NCI-H82 treated with DMSO at 0.1 percent for 48 hours (cell line): ENCODE results near the gene TEX54.
"Not testable (repeated sequence)": the region's sequence is repeated elsewhere in the genome, so short reads cannot be mapped to it uniquely, and the experiment has no call there.

Experiments
- DNase-seq: peaks from one replicate; lab custom pipeline; 2025; ENCODE audit not compliant: unreplicated experiment; lab: John Stamatoyannopoulos, UW

The TEX54 gene

GRCh38 chr11:62835336-62835735 lies 2.7 kb upstream of the TEX54 start:
- DNase-seq: no peak

DNA sequence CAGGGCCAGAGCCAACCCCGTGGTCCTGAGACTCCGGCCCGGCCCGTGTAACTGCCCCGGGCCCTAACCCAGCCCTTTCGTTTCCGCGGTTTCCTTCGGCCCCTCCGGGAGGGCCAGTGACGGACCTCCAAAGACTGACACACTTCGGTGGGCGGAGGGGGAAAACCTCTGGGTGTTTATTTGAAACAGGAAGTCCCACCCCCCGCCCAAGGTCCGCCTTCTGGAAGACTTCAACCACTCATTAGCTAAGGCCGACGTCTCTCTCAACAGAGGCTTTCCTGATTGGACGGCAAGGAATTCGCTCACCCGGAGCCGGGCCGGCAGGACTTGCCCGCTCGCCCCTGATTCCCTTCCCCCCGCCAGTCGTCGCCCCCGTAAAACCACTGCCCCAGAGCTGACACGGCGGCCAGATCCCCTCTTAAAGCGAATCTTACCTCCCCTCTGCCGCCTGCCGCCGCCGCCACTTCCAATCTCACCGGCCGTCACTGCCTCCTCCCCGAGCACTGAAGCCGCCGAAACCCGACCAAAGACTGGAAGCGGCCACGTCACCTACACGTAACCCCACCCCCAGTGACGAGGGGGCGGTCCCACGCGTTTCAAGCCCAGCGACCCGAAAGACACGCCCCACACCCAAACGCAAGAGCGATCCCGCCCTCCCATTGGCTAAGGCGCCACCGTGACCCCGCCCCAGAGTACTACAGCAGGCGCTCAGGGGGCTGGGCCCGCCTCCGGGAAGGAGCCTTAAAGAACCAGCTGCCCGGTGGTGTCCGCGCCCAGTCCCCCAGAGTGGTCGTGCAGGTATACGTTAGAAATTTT lies 913 bp downstream of the TEX54 start, which contains the start of gene STX5:
Gene STX5, minus strand, starts transcription at position 532 of the 816 bp plus-strand sequence. CDS start 808 bp downstream, outside the sequence.
- DNase-seq: peak; percentile 93

GRCh38 chr11:62830904-62831519 lies 1.6 kb downstream of the TEX54 start:
- DNase-seq: no peak

GRCh38 chr11:62828130-62828529 lies 4.5 kb downstream of the TEX54 start:
- DNase-seq: not testable (repeated sequence)

GRCh38 chr11:62823677-62824076 lies 9.0 kb downstream of the TEX54 start:
- no peak for DNase-seq

GRCh38 chr11:62817129-62817528 lies 15.5 kb downstream of the TEX54 start:
- no peak for DNase-seq

DNA sequence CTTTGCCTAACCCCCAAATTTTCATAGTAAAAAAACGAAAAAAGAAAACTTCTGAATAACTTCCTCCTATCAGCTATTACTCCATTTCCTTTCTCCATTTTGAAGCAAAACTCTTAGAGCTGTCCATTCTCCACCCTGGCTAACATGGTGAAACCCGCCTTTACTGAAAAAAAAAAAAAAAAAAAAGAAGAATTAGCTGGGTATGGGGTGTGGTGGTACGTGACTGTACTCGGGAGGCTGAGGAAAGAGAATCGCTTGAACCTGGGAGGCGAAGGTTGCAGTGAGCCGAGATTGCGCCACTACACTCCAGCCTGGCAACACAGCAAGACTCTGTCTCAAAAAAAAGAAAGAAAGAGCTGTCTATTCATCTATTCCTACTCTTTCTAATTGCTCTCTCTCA lies 16.1 kb downstream of the TEX54 start:
- DNase-seq: no peak

- DNase-seq: no peak
Observed at GRCh38 chr11:62811659-62812058, 21.0 kb downstream of the TEX54 start.

DNA sequence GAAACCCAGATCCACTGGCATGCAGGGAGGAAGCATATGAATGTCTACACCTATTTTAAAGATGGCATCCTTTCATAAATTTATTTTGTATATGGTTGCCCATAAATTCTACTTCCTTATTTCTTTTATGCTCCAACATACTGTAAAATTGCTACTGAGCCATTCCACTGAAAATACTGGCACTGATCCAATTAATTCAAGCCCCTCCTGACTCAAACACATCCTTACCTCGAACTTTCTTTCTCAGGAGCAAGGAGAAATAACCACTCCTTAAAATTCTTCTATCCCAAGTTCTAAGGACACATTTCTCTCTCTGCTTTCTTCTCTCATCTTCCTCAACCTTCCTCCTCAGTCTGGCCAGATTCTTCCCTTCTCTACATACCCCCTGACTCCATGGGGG lies 21.9 kb downstream of the TEX54 start:
- no peak for DNase-seq

GRCh38 chr11:62806611-62807121 lies 26.0 kb downstream of the TEX54 start:
- no peak for DNase-seq

DNA sequence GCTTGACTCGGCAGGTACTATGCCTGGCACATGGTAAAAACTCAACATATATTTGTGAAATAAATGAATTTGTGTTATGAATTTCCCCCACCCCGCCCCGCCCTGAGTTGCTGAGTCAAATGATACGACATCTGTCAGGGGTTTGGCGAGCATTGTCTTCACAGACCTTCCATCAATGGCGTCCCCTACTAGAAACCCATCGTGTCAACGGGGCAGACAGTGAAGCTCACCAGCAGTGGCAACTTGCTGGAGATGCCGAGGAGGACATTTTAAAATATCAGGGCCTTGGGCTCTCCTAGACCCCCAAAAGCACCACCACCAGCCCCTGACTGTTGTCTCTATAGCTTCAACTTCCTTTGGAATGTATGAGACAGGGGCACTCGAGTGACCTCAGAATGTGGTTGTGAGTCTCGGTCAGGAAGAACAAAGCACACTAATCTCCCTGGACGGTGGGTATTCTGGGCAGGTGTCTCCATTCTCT lies 26.6 kb downstream of the TEX54 start:
- no peak for DNase-seq

DNA sequence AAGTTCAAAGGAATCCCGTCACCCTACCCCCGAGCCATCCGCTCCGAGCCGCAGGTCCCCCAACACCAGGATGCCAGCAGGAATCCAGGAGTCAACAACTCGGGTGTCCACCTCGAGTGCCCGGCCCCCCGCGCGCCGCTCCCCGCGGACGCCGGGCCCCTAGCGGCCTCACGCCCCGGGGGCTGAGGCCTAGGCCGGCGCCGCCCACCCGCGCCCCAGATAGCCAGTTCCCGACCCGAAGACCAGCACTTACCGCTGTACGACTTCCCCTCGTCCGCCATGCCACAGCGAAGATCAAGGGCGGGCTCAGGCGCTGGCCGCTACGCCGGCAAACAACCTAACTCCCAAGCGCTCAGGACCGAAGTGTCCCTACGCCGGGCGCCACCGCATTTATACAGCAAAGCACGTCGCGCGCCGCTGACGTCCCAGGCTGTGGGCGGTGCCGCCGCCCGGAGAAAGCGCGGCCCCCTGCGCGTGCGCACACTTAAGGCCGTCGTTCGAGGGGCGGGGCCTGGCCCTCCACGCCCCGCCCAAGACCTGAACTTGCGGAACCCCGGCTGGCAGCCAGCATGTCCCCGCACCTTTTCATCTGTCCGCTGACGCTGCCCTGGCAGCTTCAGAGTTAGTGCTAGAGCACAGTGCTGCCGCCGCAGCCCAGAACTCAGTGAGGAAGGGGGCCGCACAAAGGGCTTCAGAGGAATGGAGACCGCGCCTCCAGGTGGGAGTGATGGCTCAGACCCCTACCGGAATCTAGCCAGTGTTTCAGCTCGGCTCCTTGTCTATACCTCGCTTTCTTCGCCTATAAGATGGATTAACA lies 27.4 kb downstream of the TEX54 start, which contains the start of gene NXF1:
Gene NXF1, minus strand, starts transcription at position 365 of the 817 bp plus-strand sequence. Its CDS starts 84 bp downstream, at position 281.
- DNase-seq: peak; percentile 66

DNA sequence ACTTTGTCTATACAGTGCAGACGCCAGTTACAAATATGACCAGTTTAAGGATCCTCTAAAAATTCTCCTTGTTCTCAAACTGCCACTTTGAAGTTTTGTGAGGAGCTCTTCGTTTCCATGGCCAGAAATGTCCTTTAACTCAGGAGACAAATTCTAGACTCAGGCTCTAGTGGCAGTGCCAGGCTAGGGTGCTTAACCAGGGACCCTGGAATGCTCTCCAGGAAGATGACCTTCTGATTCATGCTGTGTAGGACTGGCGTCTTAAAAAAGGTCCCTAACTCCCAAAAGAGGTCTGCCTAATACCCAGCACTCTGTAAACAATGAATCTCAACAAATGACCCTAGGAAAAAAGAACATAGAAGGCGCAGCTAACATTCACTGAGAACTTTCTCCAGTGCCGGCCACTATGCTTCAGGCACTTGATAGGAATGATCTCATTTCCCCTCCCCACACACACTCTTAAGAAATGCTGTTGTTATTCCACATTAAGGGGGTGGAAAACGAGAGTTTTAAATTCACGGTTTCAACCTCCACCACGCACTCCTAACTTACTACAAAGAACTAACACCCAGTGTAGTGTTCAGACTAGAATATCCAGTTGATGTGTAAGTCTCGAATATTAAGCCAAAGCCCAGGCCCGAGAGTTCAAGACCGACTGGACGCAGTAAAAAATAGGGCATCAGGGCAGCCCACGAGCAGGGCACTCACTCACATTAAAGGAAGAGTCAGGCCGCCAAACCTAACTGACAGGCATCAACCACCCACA lies 28.1 kb downstream of the TEX54 start:
- no peak for DNase-seq

- DNase-seq: no peak
Observed at GRCh38 chr11:62801071-62801470, 31.6 kb downstream of the TEX54 start.

- DNase-seq: no peak
Observed at GRCh38 chr11:62799486-62799885, 33.2 kb downstream of the TEX54 start.

DNA sequence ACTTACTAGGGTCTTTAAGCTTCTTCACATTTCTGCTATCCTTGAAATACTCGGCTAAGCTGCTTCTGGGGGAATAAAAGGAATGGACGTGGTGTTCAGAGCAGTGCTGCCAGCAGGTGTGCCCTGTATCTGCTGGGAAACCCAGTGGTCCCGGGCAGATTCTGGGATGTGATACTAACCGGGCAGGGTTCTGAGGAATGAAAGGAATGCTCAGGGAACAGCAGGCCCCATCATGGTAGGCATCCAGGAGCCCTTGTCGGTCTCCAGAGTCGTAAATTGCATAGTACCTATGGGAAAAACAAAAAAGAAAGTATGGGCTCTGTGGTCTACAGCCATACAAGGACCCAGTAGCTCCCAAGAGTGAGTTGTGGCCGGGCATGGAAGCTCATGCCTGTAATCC lies 36.4 kb downstream of the TEX54 start:
- no peak for DNase-seq

DNA sequence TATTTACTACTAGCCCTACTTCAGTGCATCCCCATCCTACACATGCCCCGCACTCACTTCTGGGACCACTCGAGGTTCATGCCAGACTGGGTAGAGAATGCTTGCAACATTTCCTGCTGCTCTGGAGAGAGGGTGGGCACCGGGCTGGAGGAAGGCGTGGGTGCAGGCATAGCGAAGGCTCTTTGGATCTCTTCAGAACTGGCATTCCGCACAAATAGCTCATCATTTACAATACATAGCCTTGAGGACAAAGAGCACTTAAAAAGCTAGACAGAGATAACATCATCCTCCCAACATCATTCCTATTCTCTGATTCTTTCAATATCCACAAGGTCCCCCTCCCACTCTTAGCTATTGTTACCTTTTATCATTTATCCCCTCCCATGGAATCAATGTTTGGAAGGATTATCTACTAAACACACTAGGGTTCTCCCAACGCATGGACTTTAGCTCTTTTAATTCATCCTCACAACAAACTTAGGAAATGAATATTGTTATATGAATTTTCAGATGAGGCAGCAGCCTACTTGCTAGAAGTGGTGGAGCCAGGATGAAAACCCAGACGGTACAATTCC lies 38.4 kb downstream of the TEX54 start:
- no peak for DNase-seq

- DNase-seq: peak; percentile 46
Observed at GRCh38 chr11:62792202-62792575, 40.5 kb downstream of the TEX54 start.

- DNase-seq: peak; percentile 46
Observed at GRCh38 chr11:62791501-62792201, 41.0 kb downstream of the TEX54 start, which contains the start of gene TMEM223. TSS of gene TMEM223 (minus strand) at chr11:62792006. CDS start at chr11:62791994, 12 bp downstream.
